D721Med (cell line): ENCODE measurements around the gene CCM2.

Experiments
- DNase-seq: peaks from one replicate; pipeline ENCODE4 v3.0.0; 2011; ENCODE audit warnings: low spot score; ENCODE audit not compliant: insufficient read length
- FAIRE-seq: peaks from 2 replicates; lab custom pipeline; 2011; peaks lifted over from hg19 to GRCh38; lab: Jason Lieb, UNC
- TF ChIP-seq, protein P1 (sequence below): IDR thresholded peaks from 2 replicates; pipeline ENCODE4 v1.5.1; 2012; ENCODE audit warnings: mild to moderate bottlenecking, control low read depth; ENCODE audit not compliant: insufficient read depth; ENCODE audit errors: missing control alignments

Gene CCM2

GRCh38 chr7:45100761-45101480 lies 100.9 kb downstream of the CCM2 start:
- FAIRE-seq (no peak), DNase-seq (no peak)
- TF ChIP-seq, protein P1, sequence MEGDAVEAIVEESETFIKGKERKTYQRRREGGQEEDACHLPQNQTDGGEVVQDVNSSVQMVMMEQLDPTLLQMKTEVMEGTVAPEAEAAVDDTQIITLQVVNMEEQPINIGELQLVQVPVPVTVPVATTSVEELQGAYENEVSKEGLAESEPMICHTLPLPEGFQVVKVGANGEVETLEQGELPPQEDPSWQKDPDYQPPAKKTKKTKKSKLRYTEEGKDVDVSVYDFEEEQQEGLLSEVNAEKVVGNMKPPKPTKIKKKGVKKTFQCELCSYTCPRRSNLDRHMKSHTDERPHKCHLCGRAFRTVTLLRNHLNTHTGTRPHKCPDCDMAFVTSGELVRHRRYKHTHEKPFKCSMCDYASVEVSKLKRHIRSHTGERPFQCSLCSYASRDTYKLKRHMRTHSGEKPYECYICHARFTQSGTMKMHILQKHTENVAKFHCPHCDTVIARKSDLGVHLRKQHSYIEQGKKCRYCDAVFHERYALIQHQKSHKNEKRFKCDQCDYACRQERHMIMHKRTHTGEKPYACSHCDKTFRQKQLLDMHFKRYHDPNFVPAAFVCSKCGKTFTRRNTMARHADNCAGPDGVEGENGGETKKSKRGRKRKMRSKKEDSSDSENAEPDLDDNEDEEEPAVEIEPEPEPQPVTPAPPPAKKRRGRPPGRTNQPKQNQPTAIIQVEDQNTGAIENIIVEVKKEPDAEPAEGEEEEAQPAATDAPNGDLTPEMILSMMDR: no peak

DNA sequence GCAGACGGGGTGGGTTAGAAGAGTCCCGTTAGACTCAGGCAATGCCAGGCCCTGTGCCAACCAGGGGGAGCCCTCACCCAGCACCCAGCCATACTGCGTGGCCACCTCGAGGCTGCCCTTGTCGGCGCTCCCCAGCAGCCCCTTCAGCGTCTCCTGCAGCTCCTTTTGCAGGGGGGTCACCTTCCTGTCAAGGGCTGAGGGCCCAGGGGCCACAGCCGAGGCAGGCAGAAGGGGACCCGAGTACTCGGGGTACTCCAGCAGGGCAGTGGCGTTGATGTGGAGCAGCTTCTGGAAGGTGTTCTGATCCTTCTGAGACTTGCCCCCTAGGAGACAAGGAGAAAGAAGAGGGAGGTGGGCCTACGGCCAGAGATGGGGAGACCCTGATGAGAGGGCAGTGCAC lies 101.7 kb downstream of the CCM2 start:
- FAIRE-seq: no peak
- TF ChIP-seq, protein P1: no peak
- DNase-seq: no peak

DNA sequence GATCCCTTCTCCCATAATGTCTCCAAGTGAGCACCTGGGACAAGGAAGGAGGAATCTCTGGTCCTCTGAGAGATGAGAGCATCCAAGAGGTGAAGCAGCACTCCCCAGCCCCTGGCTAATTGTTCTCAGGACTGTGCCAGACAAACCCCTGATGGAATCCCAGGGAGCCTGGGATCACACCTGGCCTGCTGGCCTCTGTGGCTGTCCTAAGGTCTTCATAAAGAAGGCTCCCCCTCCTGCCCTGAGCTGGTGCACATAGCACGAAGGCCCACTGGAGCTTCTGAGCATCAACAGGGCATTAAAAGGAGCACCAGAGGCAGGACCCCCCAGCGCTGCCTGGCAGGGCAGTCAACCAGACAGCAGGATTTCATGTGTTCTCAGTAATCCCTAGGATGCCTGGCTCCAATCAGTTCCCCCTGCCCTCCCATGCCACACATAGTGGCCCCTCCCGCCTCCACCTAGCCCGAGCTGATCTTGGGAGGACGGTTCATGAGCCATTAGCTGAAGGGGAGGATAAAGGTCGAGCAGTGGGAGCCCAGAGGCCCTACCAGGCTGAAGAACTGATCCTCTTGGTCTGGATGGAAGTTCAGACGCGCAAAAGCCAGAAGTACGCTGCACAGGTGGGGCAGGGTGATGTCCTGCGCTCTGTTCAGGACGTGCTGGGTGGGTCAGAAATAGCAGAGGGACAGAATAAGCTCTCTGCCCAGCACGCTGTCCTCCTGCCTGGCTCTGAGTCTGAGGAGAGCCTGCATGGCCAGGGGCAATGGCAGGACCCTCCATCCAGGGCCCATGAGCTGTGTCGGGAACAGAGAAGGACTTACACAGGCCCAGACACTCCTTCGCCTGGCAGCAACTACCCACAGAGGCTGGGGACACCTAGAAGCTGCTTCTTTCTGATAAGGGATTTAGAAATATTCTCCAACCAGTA lies 103.0 kb downstream of the CCM2 start:
- DNase-seq (no peak), FAIRE-seq (no peak)
- TF ChIP-seq, protein P1: no peak

- FAIRE-seq: no peak
- TF ChIP-seq, protein P1: no peak
- DNase-seq: no peak
Observed at GRCh38 chr7:45103958-45104843, 104.2 kb downstream of the CCM2 start.

DNA sequence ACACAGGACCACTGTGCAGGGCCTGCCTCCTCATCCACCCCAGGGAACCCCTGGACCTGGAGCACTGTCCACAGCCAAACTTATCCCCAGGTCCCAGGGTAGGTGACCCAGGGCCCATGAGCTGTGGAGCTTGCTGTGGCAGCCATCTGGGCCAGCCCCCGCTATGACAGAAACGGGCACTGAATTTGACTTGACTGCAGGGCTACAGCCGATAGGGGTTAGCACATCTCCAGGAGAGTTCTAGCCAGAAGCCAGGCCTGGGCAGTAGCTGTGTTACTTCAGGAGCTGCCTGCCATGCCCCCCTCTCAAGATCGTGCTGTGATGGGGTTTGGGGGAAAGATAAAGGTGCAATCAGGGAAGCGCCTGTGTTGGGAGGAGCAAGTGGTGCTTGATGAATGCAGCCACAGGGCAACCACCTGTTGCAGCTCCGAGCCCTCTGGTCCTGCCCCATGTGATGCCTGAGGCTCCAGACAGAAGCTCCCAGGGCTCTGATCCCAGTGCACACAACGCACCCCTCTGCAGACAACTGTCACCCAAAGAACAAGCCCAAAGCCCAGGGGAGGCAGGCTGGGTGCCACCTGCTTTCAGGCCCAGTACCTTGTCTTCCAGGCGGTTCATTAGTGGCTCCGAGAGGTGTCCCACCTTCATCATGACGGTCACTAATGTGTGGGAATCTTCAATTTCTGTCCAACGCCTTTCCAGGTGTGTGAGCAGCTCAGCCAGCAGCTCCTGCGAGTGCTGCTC lies 105.0 kb downstream of the CCM2 start:
- DNase-seq (no peak), FAIRE-seq (no peak)
- TF ChIP-seq, protein P1: no peak

- TF ChIP-seq, protein P1: no peak
- FAIRE-seq (no peak), DNase-seq (no peak)
Observed at GRCh38 chr7:45105588-45106188, 105.7 kb downstream of the CCM2 start.
